Endodermal cell (in vitro differentiated cells): ENCODE data around the gene NR1D2. TPM values are rescaled to one million over a fixed set of nuclear protein-coding genes. Genes with fewer than 3 reads are reported as not detected.

Experiments
- DNase-seq: peaks from one replicate; pipeline ENCODE4 v3.0.0-alpha.2; 2017
- H3K27ac ChIP-seq: 2 replicates; pipeline ENCODE4 v1.5.1; 2013; ENCODE audit warnings: mild to moderate bottlenecking, low read depth, low read length, moderate library complexity
- H3K27me3 ChIP-seq: 2 replicates; pipeline ENCODE4 v1.6.1; 2013; ENCODE audit warnings: mild to moderate bottlenecking, low read length, moderate library complexity; ENCODE audit not compliant: insufficient read depth, control insufficient read depth, poor library complexity, severe bottlenecking
- H3K36me3 ChIP-seq: 2 replicates; pipeline ENCODE4 v1.7.0; 2013; ENCODE audit warnings: mild to moderate bottlenecking, low read length, moderate library complexity; ENCODE audit not compliant: control insufficient read depth, insufficient read depth
- H3K4me1 ChIP-seq: one replicate; pipeline ENCODE4 v1.7.0; 2013; ENCODE audit warnings: low read length; ENCODE audit not compliant: control insufficient read depth, insufficient read depth
- H3K4me3 ChIP-seq: 2 replicates; pipeline ENCODE4 v1.5.1; 2013; ENCODE audit warnings: mild to moderate bottlenecking, low read length, moderate library complexity
- H3K9ac ChIP-seq: 2 replicates; pipeline ENCODE4 v1.6.1; 2013; ENCODE audit warnings: mild to moderate bottlenecking, low read length, moderate library complexity; ENCODE audit not compliant: poor library complexity, severe bottlenecking; ENCODE audit errors: extremely low read depth
- H3K9me3 ChIP-seq: 2 replicates; pipeline ENCODE4 v1.6.1; 2013; ENCODE audit warnings: mild to moderate bottlenecking, low read length, moderate library complexity; ENCODE audit not compliant: control insufficient read depth
- H3K27ac Mint-ChIP-seq: 2 replicates; pipeline ENCODE4 v1.8.0; 2020; ENCODE audit warnings: mixed read lengths
- H3K27me3 Mint-ChIP-seq: 2 replicates; pipeline ENCODE4 v1.8.0; 2021; ENCODE audit warnings: mild to moderate bottlenecking, mixed read lengths; ENCODE audit not compliant: insufficient read depth
- H3K36me3 Mint-ChIP-seq: 2 replicates; pipeline ENCODE4 v1.8.0; 2020; ENCODE audit warnings: low read depth, mixed read lengths
- H3K4me1 Mint-ChIP-seq: 2 replicates; pipeline ENCODE4 v1.8.0; 2020; ENCODE audit warnings: mixed read lengths
- H3K4me3 Mint-ChIP-seq: 2 replicates; pipeline ENCODE4 v1.8.0; 2020; ENCODE audit warnings: mild to moderate bottlenecking, moderate library complexity, mixed read lengths
- H3K9me3 Mint-ChIP-seq: 2 replicates; pipeline ENCODE4 v1.8.0; 2020; ENCODE audit warnings: mild to moderate bottlenecking, mixed read lengths
- WGBS, 2 experiments: methylation state at CpG; one replicate each; pipeline versions ENCODE4 v1.1.5 to v1.1.7; 2013; ENCODE audit warnings: missing lambda C conversion rate in 2 of 2, mixed read lengths in 1 of 2; ENCODE audit not compliant: insufficient coverage in 1 of 2, insufficient read length in 1 of 2; 5-methylcytosine and 5-hydroxymethylcytosine counted together
- total RNA-seq, 2 donors: library from RNA; stranded (reverse); fragmentation: NEBNext Ultra II Directional in 1 of 2; extraction: Animal tissue kit (Norgen Biotek cat#: 25700) in 1 of 2; gene quantifications; 2 replicates in 1 of 2; 3 replicates in 1 of 2; pipeline ENCODE4 v1.2.1, GENCODE V29; 2021
- TF ChIP-seq, protein P1 (sequence below): fragments of 200-600 bp; sonication (generic); conservative IDR thresholded peaks from 2 replicates; pipeline ENCODE4 v1.5.0; 2021; ENCODE audit warnings: antibody characterized with exemption, mild to moderate bottlenecking

NR1D2 gene
- total RNA-seq, 2 donors from 2014 or later, result 22.7 to 30.5 TPM

DNA sequence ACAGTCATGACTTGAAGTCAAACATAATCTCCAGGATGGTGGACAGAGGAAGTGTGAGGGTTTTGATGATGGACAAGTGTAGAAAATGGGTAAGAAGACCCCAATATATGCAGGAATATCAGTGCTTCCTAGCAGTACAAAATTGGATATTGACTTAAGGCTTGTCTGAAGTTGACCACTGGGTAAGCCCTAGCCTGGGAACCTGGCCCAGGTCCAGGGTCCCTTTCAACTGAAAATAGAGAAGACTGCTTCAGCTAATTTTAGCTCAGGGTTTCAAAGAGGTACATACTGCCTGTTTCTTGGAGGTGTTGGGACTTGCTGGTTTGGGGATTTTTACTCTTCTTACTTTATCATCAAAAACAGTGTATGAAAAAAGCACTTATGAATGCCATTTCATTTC lies 4.7 kb downstream of the NR1D2 start:
- H3K36me3 ChIP-seq, result no peaks in the 10 kb centered on the region
- H3K4me1 Mint-ChIP-seq, result peaks cover 40% of the 10 kb centered on the region
- H3K4me3 Mint-ChIP-seq, result no peak overlapping the region
- H3K4me3 ChIP-seq, result no peak overlapping the region
- H3K36me3 Mint-ChIP-seq, result peaks cover 1% of the 10 kb centered on the region
- no peak overlapping the region for H3K27ac ChIP-seq
- H3K27ac Mint-ChIP-seq, result no peak overlapping the region
- H3K27me3 Mint-ChIP-seq, result no peaks in the 10 kb centered on the region
- TF ChIP-seq, protein P1, sequence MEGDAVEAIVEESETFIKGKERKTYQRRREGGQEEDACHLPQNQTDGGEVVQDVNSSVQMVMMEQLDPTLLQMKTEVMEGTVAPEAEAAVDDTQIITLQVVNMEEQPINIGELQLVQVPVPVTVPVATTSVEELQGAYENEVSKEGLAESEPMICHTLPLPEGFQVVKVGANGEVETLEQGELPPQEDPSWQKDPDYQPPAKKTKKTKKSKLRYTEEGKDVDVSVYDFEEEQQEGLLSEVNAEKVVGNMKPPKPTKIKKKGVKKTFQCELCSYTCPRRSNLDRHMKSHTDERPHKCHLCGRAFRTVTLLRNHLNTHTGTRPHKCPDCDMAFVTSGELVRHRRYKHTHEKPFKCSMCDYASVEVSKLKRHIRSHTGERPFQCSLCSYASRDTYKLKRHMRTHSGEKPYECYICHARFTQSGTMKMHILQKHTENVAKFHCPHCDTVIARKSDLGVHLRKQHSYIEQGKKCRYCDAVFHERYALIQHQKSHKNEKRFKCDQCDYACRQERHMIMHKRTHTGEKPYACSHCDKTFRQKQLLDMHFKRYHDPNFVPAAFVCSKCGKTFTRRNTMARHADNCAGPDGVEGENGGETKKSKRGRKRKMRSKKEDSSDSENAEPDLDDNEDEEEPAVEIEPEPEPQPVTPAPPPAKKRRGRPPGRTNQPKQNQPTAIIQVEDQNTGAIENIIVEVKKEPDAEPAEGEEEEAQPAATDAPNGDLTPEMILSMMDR, result no peak
- H3K27me3 ChIP-seq, result no peaks in the 10 kb centered on the region
- no peaks in the 10 kb centered on the region for H3K9me3 Mint-ChIP-seq
- peaks cover 12% of the 10 kb centered on the region for H3K4me1 ChIP-seq
- DNase-seq, result no peak
- no peaks in the 10 kb centered on the region for H3K9me3 ChIP-seq
- no peak overlapping the region for H3K9ac ChIP-seq

DNA sequence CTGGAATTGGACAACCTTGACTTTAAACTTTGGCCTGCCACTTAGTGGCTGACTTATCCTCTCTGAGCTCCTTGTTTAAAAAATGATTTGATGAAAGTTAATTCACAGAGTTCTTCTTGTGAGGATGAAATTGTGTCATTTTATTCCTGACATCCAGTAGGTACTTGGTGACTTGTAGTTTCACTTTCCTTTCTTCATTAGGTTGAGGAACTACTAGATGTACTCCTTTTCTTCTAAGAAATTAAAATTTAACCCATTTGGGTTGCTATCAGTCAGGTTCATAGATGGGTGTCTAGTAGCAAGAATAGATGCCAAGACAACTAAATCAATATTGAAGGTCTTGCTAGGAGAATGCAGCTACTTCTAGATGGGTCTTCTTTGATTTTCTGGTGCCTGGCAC lies 5.2 kb downstream of the NR1D2 start:
- no peaks in the 10 kb centered on the region for H3K27me3 ChIP-seq
- H3K36me3 Mint-ChIP-seq, result peaks cover 6% of the 10 kb centered on the region
- H3K4me3 Mint-ChIP-seq, result no peak overlapping the region
- H3K36me3 ChIP-seq, result no peaks in the 10 kb centered on the region
- H3K27ac Mint-ChIP-seq, result no peak overlapping the region
- no peaks in the 10 kb centered on the region for H3K27me3 Mint-ChIP-seq
- H3K27ac ChIP-seq, result no peak overlapping the region
- no peaks in the 10 kb centered on the region for H3K9me3 ChIP-seq
- H3K9me3 Mint-ChIP-seq, result no peaks in the 10 kb centered on the region
- H3K9ac ChIP-seq, result no peak overlapping the region
- H3K4me1 Mint-ChIP-seq, result peaks cover 45% of the 10 kb centered on the region
- H3K4me3 ChIP-seq, result no peak overlapping the region
- TF ChIP-seq, protein P1, result no peak
- peaks cover 12% of the 10 kb centered on the region for H3K4me1 ChIP-seq
- DNase-seq, result no peak

DNA sequence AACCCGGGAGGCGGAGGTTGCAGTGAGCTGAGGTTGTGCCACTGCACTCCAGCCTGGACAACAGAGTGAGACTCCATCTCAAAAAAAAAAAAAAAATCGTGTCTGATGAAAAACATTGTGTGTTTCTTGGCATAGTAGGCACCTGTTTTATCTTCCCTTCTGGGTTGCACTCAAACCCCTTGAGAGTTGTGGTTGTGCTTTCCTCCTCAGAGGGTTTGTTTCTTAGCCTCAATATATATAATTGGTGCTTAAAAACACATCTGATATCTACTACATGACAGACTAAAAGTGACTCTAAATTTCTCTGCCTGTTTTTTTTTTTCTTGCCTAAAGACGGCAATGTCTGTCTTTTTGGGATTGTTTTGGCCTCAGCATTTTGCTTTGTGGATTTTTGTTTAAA lies 7.6 kb downstream of the NR1D2 start:
- Mint-ChIP-seq H3K27ac (no peak overlapping the region), H3K36me3 (peaks cover 19% of the 10 kb centered on the region), H3K4me1 (peaks cover 43% of the 10 kb centered on the region), H3K9me3 (no peaks in the 10 kb centered on the region), H3K27me3 (no peaks in the 10 kb centered on the region), H3K4me3 (no peak overlapping the region)
- Histone ChIP-seq H3K4me1 (peaks cover 8% of the 10 kb centered on the region), H3K9ac (no peak overlapping the region), H3K27ac (no peak overlapping the region), H3K27me3 (no peaks in the 10 kb centered on the region), H3K4me3 (no peak overlapping the region), H3K9me3 (no peaks in the 10 kb centered on the region), H3K36me3 (no peaks in the 10 kb centered on the region)
- TF ChIP-seq, protein P1, result no peak
- no peak for DNase-seq
- WGBS, 2 experiments, result 71 to 90% methylated on average over 3 to 4 of the region's 4 CpGs
